ENCODE measurements around the gene TYW3.

Gene TYW3

DNA sequence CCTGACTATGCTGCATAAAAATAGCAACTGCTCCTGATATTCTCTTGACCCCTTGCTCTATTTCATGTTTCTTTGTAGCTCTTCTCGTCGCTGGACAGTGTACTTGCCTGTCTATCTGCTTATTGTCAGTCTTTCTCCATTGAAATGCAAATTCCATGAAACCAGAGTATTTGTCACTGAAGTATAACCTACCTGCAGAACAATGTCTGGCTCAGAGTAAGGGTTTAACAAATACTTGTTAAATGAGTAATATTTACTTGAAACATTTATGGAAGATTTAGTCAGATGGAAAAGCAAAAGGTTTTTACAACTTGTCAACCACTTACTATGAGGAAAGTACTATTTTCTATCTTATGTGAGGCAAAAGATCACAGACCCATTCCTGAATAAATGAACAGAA is 39.5 kb upstream of the TYW3 start:
- H3K4me1 ChIP-seq (ENCODE audit: control insufficient read depth, insufficient read depth, low read length) = no peaks in the 10 kb centered on the region
- no peaks in the 10 kb centered on the region for H3K36me3 ChIP-seq (ENCODE audit: control insufficient read depth in 2 of 2, insufficient read depth in 1 of 2, low read length in 2 of 2)
- ChIA-PET POLR2A (interaction anchor here (0.7 kb wide), 1 partner anchor 264 kb away, joined by 3 read pairs; no protein-coding TSS in a partner anchor), CTCF (no interaction called here)
- H3K27ac ChIP-seq (ENCODE audit: extremely low read depth, low read depth, low read length) = no peak overlapping the region
- no peaks in the 10 kb centered on the region for H3K9me3 ChIP-seq (ENCODE audit: control insufficient read depth, insufficient read depth, low read depth, low read length)
- no peak for TF ChIP-seq ZSCAN5A (tag by site-specific recombination; IDR thresholded peaks at IDR 0.05)
- no peak for TF ChIP-seq ZNF629 (tag by site-specific recombination; IDR thresholded peaks at IDR 0.05)
- no peak overlapping the region for H3K4me3 ChIP-seq (ENCODE audit: low read depth, low read length)

- ChIA-PET POLR2A (no interaction called here), CTCF (interaction anchor here (0.7 to 1.3 kb wide), 2 partner anchors 35 to 1510 kb away, joined by 3 to 12 read pairs; partner anchors contain the start of genes CRYZ and TYW3)
- Histone ChIP-seq H3K27ac (ENCODE audit: extremely low read depth, low read depth, low read length) (no peak overlapping the region), H3K4me1 (ENCODE audit: control insufficient read depth, insufficient read depth, low read length) (no peaks in the 10 kb centered on the region), H3K4me3 (ENCODE audit: low read depth, low read length) (no peak overlapping the region), H3K9me3 (ENCODE audit: control insufficient read depth, insufficient read depth, low read depth, low read length) (no peaks in the 10 kb centered on the region), H3K36me3 (ENCODE audit: control insufficient read depth in 2 of 2, insufficient read depth in 1 of 2, low read length in 2 of 2) (peaks cover 0 to 3% of the 10 kb centered on the region in 2 experiments; a peak in 1 of 3 replicates)
- TF ChIP-seq, protein P1, sequence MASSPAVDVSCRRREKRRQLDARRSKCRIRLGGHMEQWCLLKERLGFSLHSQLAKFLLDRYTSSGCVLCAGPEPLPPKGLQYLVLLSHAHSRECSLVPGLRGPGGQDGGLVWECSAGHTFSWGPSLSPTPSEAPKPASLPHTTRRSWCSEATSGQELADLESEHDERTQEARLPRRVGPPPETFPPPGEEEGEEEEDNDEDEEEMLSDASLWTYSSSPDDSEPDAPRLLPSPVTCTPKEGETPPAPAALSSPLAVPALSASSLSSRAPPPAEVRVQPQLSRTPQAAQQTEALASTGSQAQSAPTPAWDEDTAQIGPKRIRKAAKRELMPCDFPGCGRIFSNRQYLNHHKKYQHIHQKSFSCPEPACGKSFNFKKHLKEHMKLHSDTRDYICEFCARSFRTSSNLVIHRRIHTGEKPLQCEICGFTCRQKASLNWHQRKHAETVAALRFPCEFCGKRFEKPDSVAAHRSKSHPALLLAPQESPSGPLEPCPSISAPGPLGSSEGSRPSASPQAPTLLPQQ (tag by site-specific recombination; IDR thresholded peaks at IDR 0.05) = no peak
- no peak for TF ChIP-seq ZNF157 (tag by site-specific recombination; IDR thresholded peaks at IDR 0.05)
- no peak for TF ChIP-seq ZNF768 (tag by site-specific recombination; IDR thresholded peaks at IDR 0.05)
- TF ChIP-seq ZNF335 (tag by site-specific recombination; conservative IDR thresholded peaks at IDR 0.05) = no peak
- TF ChIP-seq, protein P2, sequence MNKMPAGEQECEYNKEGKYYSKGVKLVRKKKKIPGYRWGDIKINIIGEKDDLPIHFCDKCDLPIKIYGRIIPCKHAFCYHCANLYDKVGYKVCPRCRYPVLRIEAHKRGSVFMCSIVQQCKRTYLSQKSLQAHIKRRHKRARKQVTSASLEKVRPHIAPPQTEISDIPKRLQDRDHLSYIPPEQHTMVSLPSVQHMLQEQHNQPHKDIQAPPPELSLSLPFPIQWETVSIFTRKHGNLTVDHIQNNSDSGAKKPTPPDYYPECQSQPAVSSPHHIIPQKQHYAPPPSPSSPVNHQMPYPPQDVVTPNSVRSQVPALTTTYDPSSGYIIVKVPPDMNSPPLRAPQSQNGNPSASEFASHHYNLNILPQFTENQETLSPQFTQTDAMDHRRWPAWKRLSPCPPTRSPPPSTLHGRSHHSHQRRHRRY (tag by site-specific recombination; IDR thresholded peaks at IDR 0.05) = no peak
- no peak for TF ChIP-seq ZNF350 (tag by site-specific recombination; IDR thresholded peaks at IDR 0.05)
These were observed 35.1 kb upstream of the TYW3 start for GRCh38 chr1:74697832-74698231.

- no peaks in the 10 kb centered on the region for H3K9me3 ChIP-seq (ENCODE audit: control insufficient read depth, insufficient read depth, low read depth, low read length)
- no peaks in the 10 kb centered on the region for H3K4me1 ChIP-seq (ENCODE audit: control insufficient read depth, insufficient read depth, low read length)
- no peak overlapping the region for H3K4me3 ChIP-seq (ENCODE audit: low read depth, low read length)
- CTCF ChIA-PET = no interaction called here
- H3K27ac ChIP-seq (ENCODE audit: extremely low read depth, low read depth, low read length) = no peak overlapping the region
- POLR2A ChIA-PET = no interaction called here
- H3K36me3 ChIP-seq (ENCODE audit: control insufficient read depth in 2 of 2, insufficient read depth in 1 of 2, low read length in 2 of 2) = peaks cover 0 to 10% of the 10 kb centered on the region in 2 experiments; a peak in 1 of 3 replicates
- TF ChIP-seq PRDM1 (tag by site-specific recombination; IDR thresholded peaks at IDR 0.05) (no peak), ZNF473 (tag by site-specific recombination; IDR thresholded peaks at IDR 0.05) (no peak), GLIS2 (tag by site-specific recombination; IDR thresholded peaks at IDR 0.05) (no peak), ZBTB1 (tag by site-specific recombination; IDR thresholded peaks at IDR 0.05) (no peak), ZNF521 (tag by site-specific recombination; IDR thresholded peaks at IDR 0.05) (no peak), ZNF416 (tag by site-specific recombination; IDR thresholded peaks at IDR 0.05) (no peak), ZNF792 (tag by site-specific recombination; IDR thresholded peaks at IDR 0.05) (no peak), PRDM4 (tag by site-specific recombination; IDR thresholded peaks at IDR 0.05) (no peak), ZNF311 (tag by site-specific recombination; IDR thresholded peaks at IDR 0.05; ENCODE audit: borderline replicate concordance) (no peak), ZNF341 (tag by site-specific recombination; IDR thresholded peaks at IDR 0.05; ENCODE audit: low read depth) (no peak), ZSCAN5A (tag by site-specific recombination; IDR thresholded peaks at IDR 0.05) (no peak), BCL6B (tag by site-specific recombination; IDR thresholded peaks at IDR 0.05) (no peak), REPIN1 (tag by site-specific recombination; IDR thresholded peaks at IDR 0.05; ENCODE audit: low read depth) (no peak), ZNF350 (tag by site-specific recombination; IDR thresholded peaks at IDR 0.05) (no peak)
- TF ChIP-seq, protein P3, sequence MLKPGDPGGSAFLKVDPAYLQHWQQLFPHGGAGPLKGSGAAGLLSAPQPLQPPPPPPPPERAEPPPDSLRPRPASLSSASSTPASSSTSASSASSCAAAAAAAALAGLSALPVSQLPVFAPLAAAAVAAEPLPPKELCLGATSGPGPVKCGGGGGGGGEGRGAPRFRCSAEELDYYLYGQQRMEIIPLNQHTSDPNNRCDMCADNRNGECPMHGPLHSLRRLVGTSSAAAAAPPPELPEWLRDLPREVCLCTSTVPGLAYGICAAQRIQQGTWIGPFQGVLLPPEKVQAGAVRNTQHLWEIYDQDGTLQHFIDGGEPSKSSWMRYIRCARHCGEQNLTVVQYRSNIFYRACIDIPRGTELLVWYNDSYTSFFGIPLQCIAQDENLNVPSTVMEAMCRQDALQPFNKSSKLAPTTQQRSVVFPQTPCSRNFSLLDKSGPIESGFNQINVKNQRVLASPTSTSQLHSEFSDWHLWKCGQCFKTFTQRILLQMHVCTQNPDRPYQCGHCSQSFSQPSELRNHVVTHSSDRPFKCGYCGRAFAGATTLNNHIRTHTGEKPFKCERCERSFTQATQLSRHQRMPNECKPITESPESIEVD (tag by site-specific recombination; IDR thresholded peaks at IDR 0.05) = no peak
These were observed 33.6 kb upstream of the TYW3 start for GRCh38 chr1:74699331-74699730.
